ENCODE data around the gene PITX2.

The PITX2 gene

DNA sequence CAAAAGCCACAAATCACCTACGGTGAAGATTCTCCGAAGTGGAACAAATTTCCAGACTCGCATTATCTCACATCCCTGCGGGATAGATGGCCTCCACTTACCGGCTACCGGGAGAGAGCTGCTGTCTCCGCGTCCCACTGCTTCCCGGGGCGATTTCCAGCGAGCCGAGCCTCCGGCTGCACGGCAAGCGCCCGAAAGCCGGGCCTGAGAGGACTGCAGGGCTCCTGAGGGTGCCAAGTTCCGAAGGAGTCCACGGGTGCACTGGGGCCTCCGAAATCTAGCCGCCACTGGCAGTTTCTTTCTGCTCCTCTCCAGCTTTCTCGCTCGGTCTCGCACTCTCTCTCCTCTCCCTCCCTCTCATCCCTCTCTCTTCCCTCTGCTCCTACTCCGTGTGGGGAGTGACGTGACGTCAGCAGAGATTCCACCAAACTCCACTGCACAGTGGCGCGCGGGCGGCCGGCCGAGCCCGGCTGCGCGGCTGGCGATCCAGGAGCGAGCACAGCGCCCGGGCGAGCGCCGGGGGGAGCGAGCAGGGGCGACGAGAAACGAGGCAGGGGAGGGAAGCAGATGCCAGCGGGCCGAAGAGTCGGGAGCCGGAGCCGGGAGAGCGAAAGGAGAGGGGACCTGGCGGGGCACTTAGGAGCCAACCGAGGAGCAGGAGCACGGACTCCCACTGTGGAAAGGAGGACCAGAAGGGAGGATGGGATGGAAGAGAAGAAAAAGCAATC lies 14.0 kb upstream of the PITX2 start:
- DNase-seq (ENCODE audit: low read depth in 1 of 2, low spot score in 1 of 2): no peak

DNA sequence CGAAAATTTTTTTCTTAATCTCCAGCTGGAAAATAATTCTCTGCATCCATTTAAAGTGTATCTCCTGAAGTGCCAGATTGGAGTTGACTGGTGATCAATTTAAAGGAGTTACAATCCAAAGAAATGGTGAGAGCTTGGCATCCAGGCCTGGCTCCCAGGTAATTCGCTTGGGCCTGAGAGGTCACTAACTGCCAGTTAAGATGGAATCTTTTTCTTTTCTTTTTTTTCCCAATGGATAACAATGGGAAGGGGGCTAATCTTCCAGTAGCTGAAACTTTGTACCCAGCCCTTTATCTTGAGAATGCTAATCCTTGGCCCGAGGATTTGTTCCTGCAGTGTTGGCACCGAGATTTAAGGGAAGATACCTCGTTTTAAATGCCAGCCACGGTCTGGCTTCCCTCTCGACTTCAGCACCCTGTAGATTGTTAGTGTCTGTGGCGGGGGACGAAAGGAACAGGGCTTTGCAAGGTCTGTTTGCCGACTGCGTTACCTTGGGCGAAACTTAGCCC lies 13.3 kb upstream of the PITX2 start:
- no peak for DNase-seq (ENCODE audit: low read depth in 1 of 2, low spot score in 1 of 2)

DNA sequence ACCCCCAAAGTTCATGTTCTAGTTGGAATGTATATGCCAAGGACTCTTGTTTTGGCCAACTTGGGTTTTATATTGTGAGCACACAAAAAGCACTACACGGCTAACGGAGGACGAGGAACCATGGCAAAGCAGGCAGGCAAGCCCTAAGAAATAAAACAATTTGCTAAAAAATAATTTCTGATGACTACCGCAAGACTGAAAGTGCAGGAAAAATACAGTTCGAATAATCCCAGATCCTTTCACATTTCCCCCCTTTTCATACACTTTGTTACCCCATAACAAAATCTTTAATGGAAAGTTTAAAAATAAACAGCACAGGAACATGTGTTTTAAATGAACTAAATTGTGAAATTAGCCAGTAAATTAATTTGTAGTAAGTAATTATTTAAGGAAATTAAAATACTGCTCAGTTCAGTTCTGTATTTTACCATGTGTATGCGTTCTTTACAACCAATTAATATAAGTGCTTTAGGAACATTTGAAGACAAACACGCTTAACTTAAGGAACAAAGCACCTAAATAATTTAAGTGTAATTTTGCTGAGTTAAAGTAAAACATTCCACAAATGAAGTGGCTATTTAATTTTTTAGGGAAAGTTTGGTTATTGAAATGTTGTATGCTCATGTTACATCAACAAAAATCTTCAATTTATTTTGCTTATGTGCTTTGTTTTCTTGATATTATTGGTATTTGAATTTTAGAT lies 12.4 kb upstream of the PITX2 start:
- no peak for DNase-seq (ENCODE audit: low read depth in 1 of 2, low spot score in 1 of 2)

DNA sequence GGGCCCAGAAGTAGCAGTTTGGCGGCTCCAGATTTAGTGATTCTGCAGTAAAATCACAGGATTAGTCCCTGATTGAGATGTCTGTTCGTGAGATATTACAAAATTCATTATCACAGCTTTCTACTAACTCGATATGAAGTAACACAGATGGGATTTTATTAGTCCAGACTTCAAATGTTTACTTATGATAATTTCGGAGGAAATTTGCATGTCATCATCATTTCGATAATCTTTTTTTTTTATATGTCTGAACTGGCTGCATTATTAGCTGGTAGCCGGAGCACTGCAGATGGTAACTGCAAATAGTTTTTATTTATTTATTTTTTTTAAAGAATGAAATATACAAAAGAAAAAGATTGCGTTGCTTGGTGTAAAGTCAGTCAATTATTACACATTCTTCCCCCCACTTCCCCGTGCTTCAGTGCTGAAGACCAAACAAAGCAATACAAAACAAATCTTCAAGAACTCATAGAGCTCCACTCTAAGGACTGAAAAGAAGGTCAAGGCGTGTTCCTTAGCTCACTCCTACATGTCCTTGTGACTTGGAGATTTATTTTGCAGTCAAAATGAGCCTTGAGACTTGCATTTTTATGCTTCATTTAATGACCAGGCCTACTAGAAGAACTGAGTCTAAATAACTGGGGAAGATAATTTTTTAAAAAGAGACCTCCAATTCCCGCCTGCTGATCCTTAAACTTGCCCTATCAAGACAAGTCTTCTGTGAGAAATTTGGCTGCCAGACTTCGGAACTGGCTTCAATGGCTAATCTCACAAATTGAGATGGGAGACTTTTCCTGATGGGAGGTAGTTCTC lies 11.7 kb upstream of the PITX2 start:
- DNase-seq (ENCODE audit: low read depth in 1 of 2, low spot score in 1 of 2): no peak

DNA sequence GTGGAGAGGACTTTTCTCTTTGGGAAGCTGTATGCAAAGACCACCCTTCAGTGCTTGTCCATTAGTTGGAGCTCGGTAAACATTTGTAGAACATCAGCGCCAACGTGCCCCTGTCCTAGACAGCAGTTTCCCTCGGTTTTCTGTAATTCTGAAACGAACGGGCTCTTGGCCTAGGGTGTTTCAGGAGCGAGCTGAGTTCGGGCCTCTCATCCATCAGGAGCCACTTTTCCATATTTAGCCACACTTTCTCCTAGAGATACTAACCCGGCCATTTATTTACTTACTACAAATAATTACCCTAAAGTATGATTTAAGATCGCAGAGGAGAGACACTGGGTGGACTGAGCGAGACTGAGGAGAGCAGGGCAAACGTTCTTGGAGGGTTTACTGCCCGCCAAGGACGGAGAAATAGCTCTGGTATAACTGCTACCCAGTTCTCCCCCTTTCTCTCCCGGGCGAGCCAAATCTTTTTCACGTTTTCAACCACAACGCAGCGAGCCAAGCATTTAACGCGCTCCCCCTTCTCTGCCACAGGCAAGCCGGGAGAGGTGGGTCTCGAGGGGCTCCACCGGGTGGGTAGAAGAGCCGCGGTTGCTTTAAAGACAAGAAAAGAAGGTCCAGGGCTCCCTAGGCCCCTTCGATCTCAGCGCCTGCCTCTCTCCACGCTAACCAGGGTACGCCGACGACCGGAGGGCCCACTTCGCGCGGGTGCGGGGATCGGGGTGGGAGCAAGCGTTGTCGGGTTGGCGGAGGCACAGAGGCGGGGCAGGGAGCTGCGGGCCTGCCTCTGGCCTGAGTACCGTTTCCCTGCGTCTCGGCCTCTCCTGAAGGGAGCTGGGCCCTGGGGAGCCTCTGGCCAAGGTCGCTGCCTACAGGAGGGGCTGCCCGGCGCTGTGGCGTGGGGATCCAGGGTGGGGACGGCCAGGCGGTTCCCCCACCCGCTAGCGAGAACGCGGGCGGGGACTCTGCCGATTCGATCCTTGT lies 10.8 kb upstream of the PITX2 start:
- DNase-seq (ENCODE audit: low read depth in 1 of 2, low spot score in 1 of 2): no peak

DNA sequence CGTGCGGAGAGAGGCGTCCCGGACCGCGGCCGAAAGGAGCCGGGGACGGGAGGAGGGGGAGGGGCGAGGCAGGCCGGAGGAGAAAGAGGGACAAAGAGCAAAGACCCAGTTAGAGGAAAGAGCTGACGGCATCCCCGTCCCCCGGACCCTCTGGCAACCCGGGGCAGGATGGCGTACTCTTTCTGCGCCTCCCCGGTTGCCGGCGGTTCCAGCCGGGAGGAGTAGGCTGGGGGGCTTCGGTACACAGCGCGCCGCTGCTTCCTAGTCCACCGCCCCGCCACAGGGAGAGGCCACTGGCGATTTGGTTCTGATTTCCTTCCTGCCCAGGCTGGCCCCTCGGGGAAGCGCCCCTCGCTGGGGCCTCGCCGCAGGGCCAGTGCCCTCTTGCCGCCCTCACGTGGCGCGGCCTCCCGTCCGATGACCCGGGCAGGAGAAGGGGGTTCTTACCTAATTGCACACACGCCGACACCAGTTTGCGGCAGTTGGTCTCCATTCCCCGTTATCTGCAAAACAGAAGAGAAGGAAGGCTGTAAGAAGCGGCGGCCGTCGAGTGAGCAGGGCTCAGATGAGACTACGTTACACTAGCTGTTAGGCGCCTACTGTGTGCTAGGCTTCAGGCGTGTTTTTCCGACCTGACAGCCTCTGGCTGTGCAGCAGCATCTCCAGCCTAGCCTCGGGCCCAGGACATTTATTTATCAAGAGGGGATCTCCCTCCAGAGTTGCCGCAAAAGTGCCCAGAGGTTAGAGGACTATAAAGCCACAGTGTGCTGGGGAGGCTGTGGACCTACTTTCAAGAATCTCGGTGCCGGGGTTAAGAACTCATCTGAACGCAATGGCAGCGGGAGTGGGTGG lies 9.9 kb upstream of the PITX2 start:
- DNase-seq (ENCODE audit: low read depth in 1 of 2, low spot score in 1 of 2): no peak

DNA sequence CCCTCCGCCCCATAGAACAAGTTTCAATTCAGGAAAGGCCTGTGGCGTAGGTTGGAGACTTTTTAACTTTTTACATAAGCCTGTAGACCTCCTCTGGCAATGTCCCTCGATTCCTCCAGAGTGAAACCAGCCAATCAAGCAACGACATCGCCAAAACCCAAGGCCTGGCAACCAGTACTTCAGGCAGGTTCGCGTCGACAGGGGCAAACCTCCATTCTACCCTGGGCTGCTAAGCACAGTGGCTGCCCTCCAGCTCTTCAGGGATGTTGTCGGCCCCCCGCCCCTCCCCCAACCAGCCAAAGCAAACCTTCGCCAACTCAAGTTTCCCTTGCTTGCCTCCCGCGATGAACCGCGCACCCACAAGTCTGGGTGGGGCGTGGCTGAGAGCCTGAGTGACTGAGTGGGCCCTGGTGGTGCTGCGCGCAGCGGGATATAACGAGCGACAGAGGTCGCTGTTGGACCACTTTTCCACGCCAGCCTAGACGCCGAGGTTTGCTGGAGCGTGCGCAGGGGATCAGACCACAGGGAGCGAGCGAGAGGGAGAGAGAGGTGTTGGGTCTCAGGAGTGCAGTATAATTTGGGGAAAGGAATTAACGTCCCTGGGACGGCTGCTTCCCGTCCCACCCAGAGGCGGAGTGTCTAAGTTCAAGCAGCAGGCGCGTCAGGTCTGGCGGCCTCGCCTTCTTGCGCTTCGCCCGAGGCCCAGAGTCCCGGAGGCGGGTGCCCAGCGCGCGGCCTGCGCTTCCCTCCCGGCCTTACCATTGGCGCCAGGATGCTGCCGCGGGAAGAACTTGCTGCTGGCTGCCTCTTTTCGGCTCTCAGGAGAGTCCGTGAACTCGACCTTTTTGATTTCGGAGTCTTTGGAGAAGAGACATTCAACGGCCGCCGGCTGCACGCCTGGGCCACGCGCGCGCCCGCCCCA lies 9.0 kb upstream of the PITX2 start:
- DNase-seq (ENCODE audit: low read depth in 1 of 2, low spot score in 1 of 2): no peak

DNA sequence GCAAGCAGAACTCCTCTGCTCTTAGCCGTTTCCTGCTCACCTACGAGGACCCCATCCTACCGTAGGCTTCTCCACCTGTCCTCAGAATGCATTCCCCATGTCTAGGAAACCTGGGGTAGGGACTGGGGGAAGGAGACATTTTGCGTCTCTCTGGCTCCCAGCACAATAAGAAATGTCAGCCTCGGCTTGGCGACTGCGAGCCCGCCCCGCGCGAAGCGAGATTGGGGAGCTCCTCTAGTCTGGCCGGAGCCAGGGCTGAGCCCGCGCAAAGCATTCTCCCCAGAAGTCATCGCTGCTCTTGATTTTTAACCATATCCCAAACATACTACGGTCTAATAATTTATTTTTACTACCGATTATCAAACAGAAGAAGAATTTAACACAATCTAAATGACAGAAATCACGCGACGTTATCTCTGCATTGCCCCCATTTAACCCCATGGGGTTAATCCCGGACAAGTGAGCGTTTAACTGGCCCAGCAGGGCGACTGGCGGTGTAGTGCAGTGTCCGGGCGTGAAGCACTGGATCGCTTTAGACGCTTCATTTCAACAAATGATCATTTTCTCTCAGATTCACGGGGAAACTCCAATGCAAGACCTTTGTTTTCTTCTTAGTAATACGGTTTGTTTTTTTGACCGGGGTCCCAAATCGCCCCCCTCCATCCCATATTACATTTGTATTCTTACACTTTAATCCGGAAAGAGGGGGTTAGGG lies 8.0 kb upstream of the PITX2 start:
- DNase-seq (ENCODE audit: low read depth in 1 of 2, low spot score in 1 of 2): no peak

DNA sequence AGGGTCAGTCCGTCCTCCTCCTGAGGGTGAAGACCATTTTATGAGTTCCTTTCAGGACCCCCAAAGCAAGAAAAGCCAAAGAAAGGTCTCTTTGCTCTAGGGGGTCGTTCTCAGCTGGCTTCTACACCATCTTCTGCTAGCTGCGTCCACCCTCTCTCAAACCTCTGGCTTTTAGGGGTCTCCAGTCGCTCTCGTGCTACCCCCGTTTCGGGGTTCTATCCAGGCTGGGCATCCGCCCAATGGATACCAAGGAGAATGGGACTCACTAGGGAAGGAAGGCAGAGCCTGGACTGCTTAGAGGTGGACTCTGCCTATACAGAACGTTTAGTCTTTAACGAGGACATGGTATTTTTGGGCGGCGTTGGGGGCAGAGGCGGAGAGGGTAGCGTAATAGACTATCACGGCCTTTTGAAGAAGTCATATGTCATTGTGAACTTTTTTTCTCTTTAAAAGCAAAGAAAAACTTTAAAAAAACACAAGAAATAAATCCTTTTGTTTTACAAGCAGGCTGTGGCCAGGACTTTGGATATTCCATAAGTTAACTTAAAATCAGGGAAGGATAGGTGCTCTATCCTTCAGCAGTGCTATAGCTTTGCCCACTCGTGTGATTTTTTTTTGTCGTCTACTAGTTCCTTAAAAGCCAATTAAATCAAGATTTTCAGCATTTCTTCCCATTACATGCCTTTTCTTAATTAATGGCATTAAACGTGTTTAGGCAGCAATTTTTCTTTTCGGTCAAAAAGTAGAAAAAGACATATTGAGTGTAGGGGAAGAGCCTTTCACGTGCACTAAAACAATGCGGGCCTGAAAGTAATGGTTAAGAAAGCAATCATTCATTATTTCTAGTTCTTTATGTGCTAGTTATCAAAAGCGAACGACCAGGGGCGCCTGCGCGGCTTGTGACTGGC lies 7.2 kb upstream of the PITX2 start:
- DNase-seq (ENCODE audit: low read depth in 1 of 2, low spot score in 1 of 2): no peak

DNA sequence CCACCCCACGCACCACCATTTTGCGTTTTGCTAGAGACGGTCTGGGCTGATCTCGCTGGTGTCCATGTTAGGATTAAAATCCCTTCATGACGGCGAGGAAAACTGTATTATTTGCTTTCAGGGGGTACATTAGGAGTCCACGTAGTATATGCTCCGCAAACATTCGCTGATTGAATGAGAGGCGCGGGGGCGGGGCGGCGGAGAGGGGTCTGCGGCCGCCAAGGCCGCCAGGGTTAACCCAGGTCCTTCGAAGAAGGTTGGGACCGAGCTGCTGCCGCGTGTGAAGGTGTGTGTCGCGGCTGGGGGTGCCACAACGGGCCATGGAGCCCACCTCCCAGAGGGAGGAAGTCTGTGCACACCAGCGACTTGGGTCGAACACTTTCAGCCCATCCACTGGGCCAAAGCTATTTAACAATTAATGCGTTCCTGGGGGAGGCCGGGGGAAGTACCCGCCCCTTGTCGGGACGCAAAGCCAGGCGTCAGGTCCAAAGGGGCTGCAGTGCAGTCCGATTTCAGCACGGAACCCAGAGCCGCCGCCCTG lies 6.4 kb upstream of the PITX2 start:
- DNase-seq (ENCODE audit: low read depth in 1 of 2, low spot score in 1 of 2): no peak

DNA sequence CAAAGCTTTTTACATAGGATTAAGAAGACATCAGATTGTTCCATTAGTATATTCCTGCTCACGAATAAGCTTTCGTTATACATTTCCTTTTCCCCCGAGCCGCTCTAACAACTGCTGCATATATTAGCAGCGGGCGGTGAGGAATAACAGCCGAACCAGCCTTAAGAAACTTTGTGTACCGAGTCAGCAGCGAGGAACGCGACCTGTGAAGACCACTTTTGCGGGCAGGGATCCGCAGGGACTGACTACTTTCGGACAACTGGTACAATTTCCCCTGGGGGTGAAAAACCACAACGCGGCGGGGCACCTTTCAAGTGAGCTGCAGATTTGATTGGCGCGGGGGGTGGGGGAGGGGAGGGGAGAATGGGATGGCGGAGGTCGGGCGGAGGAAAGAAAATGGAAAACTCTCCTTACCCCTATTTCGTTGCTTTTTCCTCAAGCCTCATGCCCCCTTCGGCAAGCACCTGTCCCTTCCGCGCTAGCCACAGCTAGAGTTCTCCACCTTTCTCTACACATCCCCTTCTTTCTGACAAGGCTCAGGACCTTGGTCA lies 5.9 kb upstream of the PITX2 start:
- no peak for DNase-seq (ENCODE audit: low read depth in 1 of 2, low spot score in 1 of 2)

DNA sequence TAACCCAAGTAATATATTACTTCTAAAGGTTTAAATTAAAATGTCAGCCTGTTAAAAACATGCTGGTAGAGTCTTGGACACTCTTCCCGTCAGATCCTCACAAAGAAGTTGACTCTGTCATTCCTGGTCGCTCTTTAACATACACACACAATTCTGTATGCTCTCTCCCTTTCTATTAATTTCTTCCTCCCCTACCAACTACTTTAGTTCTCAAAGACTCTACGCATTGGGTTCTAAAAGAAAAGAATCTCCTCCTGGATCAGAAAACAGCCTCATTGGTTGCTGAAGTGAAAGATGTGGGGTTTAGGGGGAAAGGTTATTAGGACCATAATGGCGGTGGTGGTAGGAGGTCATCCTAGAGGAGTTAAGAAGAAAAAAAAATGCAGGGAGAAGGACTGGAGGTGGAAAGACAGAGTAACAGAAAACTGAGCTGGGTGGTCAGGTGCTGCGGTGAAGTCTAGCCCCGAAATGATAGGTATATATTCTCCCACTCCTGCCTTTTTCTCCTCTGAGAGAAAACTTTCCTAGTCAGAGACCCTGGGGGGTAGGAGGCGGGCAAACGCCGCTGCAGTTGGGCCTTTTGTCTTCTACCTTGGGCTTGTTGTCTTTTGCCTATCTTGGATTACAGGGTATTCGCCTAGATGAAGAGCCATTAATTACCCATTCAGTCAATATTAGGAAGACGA lies 5.2 kb upstream of the PITX2 start:
- DNase-seq (ENCODE audit: low read depth in 1 of 2, low spot score in 1 of 2): no peak

DNA sequence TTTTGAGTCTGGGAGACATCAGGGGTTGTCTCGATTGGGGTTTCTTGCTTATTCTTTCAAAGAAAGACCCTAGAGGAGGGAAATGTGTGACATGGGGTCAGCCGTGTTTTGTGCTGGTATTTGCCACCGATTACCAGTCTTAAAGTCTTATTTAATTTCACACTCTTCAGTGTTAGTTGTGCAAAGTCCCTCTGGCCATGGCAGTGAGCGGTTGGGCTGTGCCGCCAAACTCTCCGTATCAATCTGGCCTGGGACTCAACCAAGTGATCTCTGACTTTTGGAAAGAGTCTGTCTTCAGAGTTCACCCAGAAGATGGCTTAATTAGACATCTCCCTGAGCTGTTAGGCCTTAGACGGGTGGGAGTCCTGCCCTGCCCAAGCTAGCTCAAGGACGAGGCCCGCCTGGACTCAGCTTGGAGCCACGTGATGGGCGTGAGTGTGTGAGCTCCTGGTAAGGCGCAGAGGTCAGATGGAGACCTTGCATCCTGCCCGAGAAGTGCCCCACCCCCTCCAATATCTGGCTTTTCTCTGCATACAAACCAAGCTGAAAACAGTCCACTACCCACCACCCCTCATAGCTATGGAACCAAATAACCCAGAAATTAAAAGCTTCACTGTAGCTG lies 3.8 kb upstream of the PITX2 start:
- DNase-seq (ENCODE audit: low read depth in 1 of 2, low spot score in 1 of 2): no peak

DNA sequence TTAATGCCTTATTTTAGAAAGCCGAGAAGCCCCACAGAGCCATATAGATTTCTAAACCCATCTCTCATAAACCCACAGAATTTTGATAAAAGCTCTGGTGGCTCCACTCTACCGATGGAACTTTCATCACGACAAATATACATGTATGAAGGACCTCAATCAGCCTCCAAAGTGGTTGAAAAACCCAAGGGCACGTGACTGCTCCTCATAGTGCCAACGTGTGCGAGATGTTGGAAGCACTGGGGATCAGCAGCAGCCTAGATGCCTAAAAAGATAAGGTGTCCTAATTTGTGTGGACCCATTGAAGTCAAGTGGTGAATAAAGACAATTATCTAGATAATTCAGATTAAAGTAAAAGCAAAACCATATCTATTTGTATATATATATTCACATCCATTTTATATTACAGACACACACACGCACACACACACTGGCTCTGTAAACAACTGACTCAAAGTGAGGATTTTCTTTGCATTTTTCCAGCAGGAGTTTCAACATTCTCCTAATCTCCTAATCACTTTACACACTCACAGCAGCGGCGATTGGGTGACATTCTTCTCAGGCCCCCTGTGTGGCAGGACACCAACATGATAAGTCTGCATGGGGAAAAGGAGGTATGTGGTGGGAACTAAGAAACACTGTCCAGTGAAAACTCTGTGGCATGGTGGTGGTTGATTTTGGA lies 2.8 kb upstream of the PITX2 start:
- DNase-seq (ENCODE audit: low read depth in 1 of 2, low spot score in 1 of 2): no peak
